Measurements from ENCODE around the gene ADAMTS16. TPM values are rescaled to one million over a fixed set of nuclear protein-coding genes. Genes with fewer than 3 reads are reported as not detected.

Gene ADAMTS16
- total and polyA plus RNA-seq, 9 of the 15 experiments (the other 6 are each of a cell fraction or from before 2014, with no cell fraction given), result not detected

GRCh38 chr5:5351288-5351979, 211.3 kb downstream of the ADAMTS16 start (continued):
- TF ChIP-seq SMAD4 (CRISPR knock-in tag; conservative IDR thresholded peaks at IDR 0.05) (0 out of 2 replicates have a peak, but pooled peaks have one; percentile 59), NFATC3 (IDR thresholded peaks at IDR 0.05) (no peak), RFX7 (CRISPR knock-in tag; IDR thresholded peaks at IDR 0.05) (no peak), ELF2 (CRISPR knock-in tag; IDR thresholded peaks at IDR 0.05) (no peak), ARNT (IDR thresholded peaks at IDR 0.05) (no peak), ESRRB (CRISPR knock-in tag; IDR thresholded peaks at IDR 0.05; ENCODE audit: borderline replicate concordance) (no peak), TAF15 (IDR thresholded peaks at IDR 0.05; ENCODE audit: low read depth, low read length) (no peak), ZBTB12 (CRISPR knock-in tag; IDR thresholded peaks at IDR 0.05) (no peak; the same call in 1 of the 2 replicates), GTF2A2 (tag; IDR thresholded peaks at IDR 0.05) (no peak), MLX (CRISPR knock-in tag; conservative IDR thresholded peaks at IDR 0.05) (no peak), CREB3L1 (IDR thresholded peaks at IDR 0.05; ENCODE audit: borderline replicate concordance, low read depth) (no peak), ZKSCAN8 (CRISPR knock-in tag; IDR thresholded peaks at IDR 0.05) (0 out of 2 replicates have a peak, but pooled peaks have one; percentile 47), FOSL1 (tag; conservative IDR thresholded peaks at IDR 0.05) (peak; percentile 96), SMARCC2 (IDR thresholded peaks at IDR 0.05; ENCODE audit: low read depth) (no peak), RHOXF2B (CRISPR knock-in tag; conservative IDR thresholded peaks at IDR 0.05) (no peak), ZNF165 (CRISPR knock-in tag; IDR thresholded peaks at IDR 0.05; ENCODE audit: borderline replicate concordance) (no peak), HES1 (IDR thresholded peaks at IDR 0.05; ENCODE audit: low read depth) (no peak), ZNF785 (CRISPR knock-in tag; IDR thresholded peaks at IDR 0.05) (no peak), IRF1 (CRISPR knock-in tag; IDR thresholded peaks at IDR 0.05; ENCODE audit: borderline replicate concordance) (no peak), MEIS2 (IDR thresholded peaks at IDR 0.05; ENCODE audit: partially characterized antibody) (peak; percentile 13), CSDE1 (IDR thresholded peaks at IDR 0.05) (no peak), U2AF1 (optimal IDR thresholded peaks at IDR 0.05; ENCODE audit: low read depth, low read length) (no peak), MXD1 (CRISPR knock-in tag; IDR thresholded peaks at IDR 0.05; ENCODE audit: borderline replicate concordance, poor library complexity, severe bottlenecking) (no peak), ZNF57 (CRISPR knock-in tag; IDR thresholded peaks at IDR 0.05) (no peak)
